SU-DHL-6 (cell line): Measurements from ENCODE around the gene RBFOX1.

Experiments
- H2AFZ ChIP-seq: fragments of 200-600 bp; sonication (generic); 2 replicates; pipeline ENCODE4 v1.6.1; 2014; ENCODE audit warnings: low read depth, mild to moderate bottlenecking, moderate library complexity, mixed read lengths, antibody characterized with exemption, low read length; ENCODE audit not compliant: severe bottlenecking
- H3F3A ChIP-seq: fragments of 200-600 bp; shearing (Covaris generic); 2 replicates; pipeline ENCODE4 v1.6.0; 2016; ENCODE audit warnings: antibody characterized with exemption, mild to moderate bottlenecking; ENCODE audit not compliant: insufficient read depth
- H3K27ac ChIP-seq: fragments of 200-600 bp; sonication (generic); 2 replicates; pipeline ENCODE4 v1.5.1; 2016; ENCODE audit warnings: low read depth, mild to moderate bottlenecking, low read length, moderate library complexity, mixed read lengths
- H3K27me3 ChIP-seq: fragments of 200-600 bp; sonication (generic), shearing (Covaris generic); 2 replicates; pipeline ENCODE4 v1.6.0; 2014; ENCODE audit warnings: mild to moderate bottlenecking, low read length
- H3K36me3 ChIP-seq: fragments of 200-600 bp; sonication (generic); 2 replicates; pipeline ENCODE4 v1.6.1; 2014; ENCODE audit warnings: mild to moderate bottlenecking, low read length, mixed read lengths
- H3K4me2 ChIP-seq: fragments of 300-600, 200-600 bp; shearing (Covaris generic), sonication (generic); 2 replicates; pipeline ENCODE4 v1.6.0; 2014; ENCODE audit warnings: low read length, low read depth, mild to moderate bottlenecking; ENCODE audit not compliant: poor library complexity, severe bottlenecking
- H3K4me3 ChIP-seq: fragments of 200-600 bp; sonication (generic); 2 replicates; pipeline ENCODE4 v1.5.1; 2014; ENCODE audit warnings: antibody characterized with exemption, low read length, mild to moderate bottlenecking, mixed read lengths; ENCODE audit not compliant: insufficient read depth, poor library complexity, severe bottlenecking
- H3K79me2 ChIP-seq: fragments of 200-600 bp; sonication (generic); 2 replicates; pipeline ENCODE4 v1.6.1; 2014; ENCODE audit warnings: mild to moderate bottlenecking, low read length, moderate library complexity; ENCODE audit not compliant: insufficient read depth
- H3K9ac ChIP-seq: fragments of 200-600 bp; sonication (generic); 2 replicates; pipeline ENCODE4 v1.7.0; 2014; ENCODE audit warnings: mild to moderate bottlenecking, low read length
- H3K9me2 ChIP-seq: fragments of 200-600 bp; sonication (generic); replicated peaks from 2 replicates; pipeline ENCODE4 v1.6.1; 2014; ENCODE audit warnings: low read length; ENCODE audit not compliant: insufficient read depth
- H3K9me3 ChIP-seq: fragments of 200-600 bp; sonication (generic); 2 replicates; pipeline ENCODE4 v1.6.1; 2014; ENCODE audit warnings: low read length, mixed read lengths; ENCODE audit not compliant: insufficient read depth
- H4K20me1 ChIP-seq: fragments of 200-600 bp; sonication (generic); 2 replicates; pipeline ENCODE4 v1.6.1; 2014; ENCODE audit warnings: low read depth, mild to moderate bottlenecking, antibody characterized with exemption, low read length, moderate library complexity, mixed read lengths
- CTCF ChIP-seq: fragments of 200-600 bp; sonication (generic); IDR thresholded peaks from one replicate; pipeline ENCODE4 v1.5.1; 2017; ENCODE audit warnings: antibody characterized with exemption, mild to moderate bottlenecking, low read length, moderate library complexity; ENCODE audit not compliant: insufficient read depth, poor library complexity, severe bottlenecking
- EZH2phosphoT487 ChIP-seq: fragments of 200-600 bp; sonication (generic), shearing (Covaris generic); conservative IDR thresholded peaks from 2 replicates; pipeline ENCODE4 v1.6.1; 2018; ENCODE audit warnings: mild to moderate bottlenecking, antibody characterized with exemption, low read length, moderate library complexity, mixed read lengths

The RBFOX1 gene

GRCh38 chr16:7330709-7331108 is 1.9 kb upstream of the RBFOX1 start:
- Histone ChIP-seq H3K9ac (no peak overlapping the region), H3K4me3 (no peak overlapping the region), H2AFZ (no peak overlapping the region), H3K36me3 (no peaks in the 10 kb centered on the region), H3K4me2 (no peak overlapping the region), H3K27me3 (no peaks in the 10 kb centered on the region), H3K9me3 (no peaks in the 10 kb centered on the region), H3F3A (no peaks in the 10 kb centered on the region), H3K27ac (no peak overlapping the region), H4K20me1 (no peaks in the 10 kb centered on the region), H3K79me2 (no peaks in the 10 kb centered on the region), H3K9me2 (no peaks in the 10 kb centered on the region)
- no peak for TF ChIP-seq EZH2phosphoT487
- TF ChIP-seq CTCF = no peak

- no peak overlapping the region for H2AFZ ChIP-seq
- H3K27ac ChIP-seq = no peak overlapping the region
- no peak overlapping the region for H3K4me2 ChIP-seq
- H3K4me3 ChIP-seq = no peak overlapping the region
- no peak for TF ChIP-seq EZH2phosphoT487
- no peak for TF ChIP-seq CTCF
- no peaks in the 10 kb centered on the region for H4K20me1 ChIP-seq
- H3K27me3 ChIP-seq = no peaks in the 10 kb centered on the region
- no peaks in the 10 kb centered on the region for H3F3A ChIP-seq
- no peaks in the 10 kb centered on the region for H3K79me2 ChIP-seq
- no peak overlapping the region for H3K9ac ChIP-seq
- no peaks in the 10 kb centered on the region for H3K9me2 ChIP-seq
- H3K36me3 ChIP-seq = no peaks in the 10 kb centered on the region
- H3K9me3 ChIP-seq = no peaks in the 10 kb centered on the region
Observed at GRCh38 chr16:7331997-7332396, 648 bp upstream of the RBFOX1 start.

DNA sequence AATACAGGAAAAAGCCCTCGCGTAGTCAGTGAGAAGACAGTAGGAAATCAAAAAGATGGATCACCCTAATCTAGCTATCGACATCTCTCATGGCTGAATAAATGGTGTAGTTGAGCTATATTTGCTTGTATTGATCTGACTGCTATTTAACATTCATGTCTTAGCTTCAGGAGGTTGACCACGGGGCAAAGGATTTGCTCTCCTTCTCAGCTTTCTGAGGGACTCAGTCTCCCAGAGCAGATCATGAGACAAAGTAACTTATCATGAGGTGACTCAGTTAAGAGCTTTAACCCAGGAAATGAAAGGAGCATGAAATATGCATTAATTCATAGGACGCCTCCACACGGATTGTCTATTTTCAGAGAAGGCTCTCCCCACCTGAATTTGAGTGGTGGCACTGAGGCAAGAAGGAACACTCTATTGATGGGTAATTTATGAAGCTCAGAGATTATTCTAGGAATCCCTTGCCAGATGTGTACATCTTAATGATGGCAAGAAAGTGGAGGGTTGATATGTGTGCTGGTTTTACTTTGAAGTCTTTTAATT is 608 bp downstream of the RBFOX1 start:
- no peak overlapping the region for H3K9ac ChIP-seq
- H3K27me3 ChIP-seq = no peaks in the 10 kb centered on the region
- H3K4me3 ChIP-seq = no peak overlapping the region
- no peaks in the 10 kb centered on the region for H3K9me3 ChIP-seq
- no peaks in the 10 kb centered on the region for H3F3A ChIP-seq
- H3K36me3 ChIP-seq = no peaks in the 10 kb centered on the region
- no peak for TF ChIP-seq EZH2phosphoT487
- no peak for TF ChIP-seq CTCF
- no peaks in the 10 kb centered on the region for H4K20me1 ChIP-seq
- H2AFZ ChIP-seq = no peak overlapping the region
- H3K9me2 ChIP-seq = no peaks in the 10 kb centered on the region
- no peak overlapping the region for H3K4me2 ChIP-seq
- H3K79me2 ChIP-seq = no peaks in the 10 kb centered on the region
- H3K27ac ChIP-seq = no peak overlapping the region
